Type B pancreatic cell (in vitro differentiated cells): Measurements from ENCODE around the gene AMOT. TPM values are rescaled to one million over a fixed set of nuclear protein-coding genes. Genes with fewer than 3 reads are reported as not detected.

Source experiments
- DNase-seq: peaks from one replicate; pipeline ENCODE4 v3.0.0; 2021; ENCODE audit warnings: mixed read lengths; ENCODE audit not compliant: unreplicated experiment; ENCODE audit errors: extremely low spot score
- H3K27ac Mint-ChIP-seq: 2 replicates; pipeline ENCODE4 v1.8.0; 2021; ENCODE audit warnings: mild to moderate bottlenecking, mixed read lengths
- H3K27me3 Mint-ChIP-seq: 2 replicates; pipeline ENCODE4 v1.8.0; 2021; ENCODE audit warnings: mixed read lengths
- H3K36me3 Mint-ChIP-seq: 2 replicates; pipeline ENCODE4 v1.8.0; 2021; ENCODE audit warnings: mixed read lengths
- H3K4me1 Mint-ChIP-seq: one replicate; pipeline ENCODE4 v1.8.0; 2021; ENCODE audit warnings: mixed read lengths; ENCODE audit not compliant: unreplicated experiment
- H3K4me3 Mint-ChIP-seq: 2 replicates; pipeline ENCODE4 v1.8.0; 2021; ENCODE audit warnings: mild to moderate bottlenecking, mixed read lengths
- H3K9me3 Mint-ChIP-seq: 2 replicates; pipeline ENCODE4 v1.8.0; 2021; ENCODE audit warnings: mixed read lengths
- CTCF ChIP-seq: fragments of 200-600 bp; sonication (generic); conservative IDR thresholded peaks from 2 replicates; pipeline ENCODE4 v1.5.0; 2021; ENCODE audit warnings: antibody characterized with exemption, mild to moderate bottlenecking
- total RNA-seq: library from RNA; stranded (reverse); gene quantifications from 2 replicates; pipeline ENCODE4 v1.2.1, GENCODE V29; 2021; ENCODE audit warnings: low replicate concordance

Gene AMOT
- total RNA-seq, 1 donor from 2014 or later, result 235 TPM

DNA sequence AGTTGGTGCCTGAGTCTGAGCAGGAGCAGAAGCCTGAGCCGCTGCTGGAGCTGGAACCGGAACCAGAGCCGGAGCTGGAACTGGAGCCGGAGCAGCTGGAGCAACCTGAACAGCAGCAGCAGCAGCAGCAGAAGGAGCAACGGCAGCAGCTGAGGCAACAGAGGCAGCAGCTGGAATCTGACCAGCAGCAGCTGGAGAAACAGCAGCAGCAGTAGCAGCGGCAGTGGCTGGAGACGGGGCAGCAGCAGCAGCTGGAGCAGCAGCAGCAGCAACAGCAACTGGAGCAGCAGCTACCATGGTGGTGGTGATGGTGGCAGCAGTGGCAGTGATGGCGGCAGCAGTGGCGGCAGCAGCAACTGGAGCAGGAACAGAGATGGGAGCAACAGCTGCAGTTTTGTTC lies 61.5 kb downstream of the AMOT start:
- peaks cover 5% of the 10 kb centered on the region for H3K4me1 Mint-ChIP-seq
- H3K9me3 Mint-ChIP-seq, result no peaks in the 10 kb centered on the region
- no peak for TF ChIP-seq CTCF
- H3K27ac Mint-ChIP-seq, result no peak overlapping the region
- H3K4me3 Mint-ChIP-seq, result no peak overlapping the region
- H3K27me3 Mint-ChIP-seq, result no peaks in the 10 kb centered on the region
- H3K36me3 Mint-ChIP-seq, result peaks cover 61% of the 10 kb centered on the region
- DNase-seq, result no peak

GRCh38 chrX:112774651-112775293 lies 65.9 kb downstream of the AMOT start:
- no peak overlapping the region for H3K27ac Mint-ChIP-seq
- peaks cover 47% of the 10 kb centered on the region for H3K36me3 Mint-ChIP-seq
- no peak for TF ChIP-seq CTCF
- H3K9me3 Mint-ChIP-seq, result peaks cover 5% of the 10 kb centered on the region
- no peak overlapping the region for H3K4me3 Mint-ChIP-seq
- no peaks in the 10 kb centered on the region for H3K27me3 Mint-ChIP-seq
- no peak for DNase-seq
- peaks cover 5% of the 10 kb centered on the region for H3K4me1 Mint-ChIP-seq

DNA sequence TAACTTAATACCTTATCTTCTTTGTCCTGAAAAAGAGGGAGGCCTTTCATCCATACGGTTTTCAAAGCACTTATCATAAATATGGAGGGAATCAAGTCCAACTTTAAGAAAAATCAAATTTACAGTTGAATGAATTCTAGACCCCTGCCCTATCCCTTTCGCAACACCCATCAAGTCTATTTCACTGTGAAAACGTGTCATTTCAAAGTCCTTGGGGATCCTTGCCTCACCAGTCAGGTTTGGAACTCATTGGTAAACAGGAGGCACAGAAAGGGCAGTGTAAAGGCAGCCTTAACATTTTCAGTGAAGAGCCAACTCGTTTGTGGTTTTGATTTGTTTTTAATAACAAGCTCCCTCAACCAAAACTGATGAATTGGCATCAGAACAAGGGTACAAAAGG lies 66.5 kb downstream of the AMOT start:
- Mint-ChIP-seq H3K27me3 (no peaks in the 10 kb centered on the region), H3K4me3 (no peak overlapping the region), H3K36me3 (peaks cover 43% of the 10 kb centered on the region), H3K9me3 (peaks cover 5% of the 10 kb centered on the region), H3K27ac (no peak overlapping the region), H3K4me1 (peaks cover 5% of the 10 kb centered on the region)
- DNase-seq, result no peak
- TF ChIP-seq CTCF, result no peak

DNA sequence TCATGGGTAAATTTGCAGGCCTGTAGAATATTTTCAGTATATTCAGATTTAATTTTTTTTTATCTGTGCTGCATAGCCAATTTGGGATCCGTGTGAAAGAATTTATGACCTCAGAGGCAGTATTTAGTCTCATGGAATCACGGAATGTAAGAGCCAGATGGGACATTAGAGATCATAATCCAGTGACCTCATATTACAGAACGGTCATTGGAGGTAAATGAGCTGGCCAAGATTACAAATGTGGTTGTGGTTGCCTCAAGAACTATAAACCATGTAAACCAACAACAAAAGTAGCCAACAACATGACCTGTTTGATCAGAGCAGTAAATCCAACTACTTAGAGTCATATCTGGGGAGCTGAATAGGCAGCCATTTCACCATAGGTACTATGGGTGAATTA lies 71.6 kb downstream of the AMOT start:
- H3K4me1 Mint-ChIP-seq, result no peaks in the 10 kb centered on the region
- peaks cover 5% of the 10 kb centered on the region for H3K9me3 Mint-ChIP-seq
- DNase-seq, result no peak
- no peak overlapping the region for H3K4me3 Mint-ChIP-seq
- no peaks in the 10 kb centered on the region for H3K27me3 Mint-ChIP-seq
- H3K36me3 Mint-ChIP-seq, result peaks cover 15% of the 10 kb centered on the region
- no peak for TF ChIP-seq CTCF
- no peak overlapping the region for H3K27ac Mint-ChIP-seq

DNA sequence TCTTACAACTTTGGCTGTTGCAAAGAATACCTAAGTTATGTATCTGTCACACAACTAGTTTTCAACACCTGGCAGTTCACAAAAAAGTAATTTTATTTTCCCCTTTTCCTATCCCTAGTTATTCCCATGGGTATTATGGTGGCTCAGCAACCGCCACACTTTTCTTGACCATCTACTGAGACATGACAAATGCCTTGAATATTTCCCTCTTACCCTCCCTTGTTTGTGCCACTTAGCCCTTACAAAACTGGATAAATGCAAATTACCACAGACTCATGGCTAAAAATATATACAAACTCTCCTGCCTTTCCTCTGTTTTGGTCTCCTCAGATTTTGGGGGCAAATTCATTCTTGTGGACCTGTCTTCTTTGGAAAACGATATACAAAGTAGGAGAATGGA lies 72.1 kb downstream of the AMOT start:
- no peaks in the 10 kb centered on the region for H3K4me1 Mint-ChIP-seq
- no peak for TF ChIP-seq CTCF
- no peak overlapping the region for H3K4me3 Mint-ChIP-seq
- DNase-seq, result no peak
- no peak overlapping the region for H3K27ac Mint-ChIP-seq
- no peaks in the 10 kb centered on the region for H3K27me3 Mint-ChIP-seq
- H3K36me3 Mint-ChIP-seq, result peaks cover 15% of the 10 kb centered on the region
- peaks cover 5% of the 10 kb centered on the region for H3K9me3 Mint-ChIP-seq

GRCh38 chrX:112766774-112767173 lies 73.9 kb downstream of the AMOT start:
- no peak overlapping the region for H3K27ac Mint-ChIP-seq
- no peak for DNase-seq
- peaks cover 6% of the 10 kb centered on the region for H3K36me3 Mint-ChIP-seq
- no peak for TF ChIP-seq CTCF
- H3K4me3 Mint-ChIP-seq, result no peak overlapping the region
- H3K9me3 Mint-ChIP-seq, result peaks cover 5% of the 10 kb centered on the region
- no peaks in the 10 kb centered on the region for H3K27me3 Mint-ChIP-seq
- H3K4me1 Mint-ChIP-seq, result no peaks in the 10 kb centered on the region
